ENCODE measurements around the gene RP9. TPM values are rescaled to one million over a fixed set of nuclear protein-coding genes. Genes with fewer than 3 reads are reported as not detected.

Gene RP9
- total and polyA plus RNA-seq, 2 of the 13 experiments (the other 11 are each of a cell fraction or from before 2014, with no cell fraction given), result 14.2 to 18.6 TPM

GRCh38 chr7:33062782-33063443 lies 46.3 kb downstream of the RP9 start (continued):
- TF ChIP-seq ZNF609 (CRISPR knock-in tag; IDR thresholded peaks at IDR 0.05; ENCODE audit: borderline replicate concordance) (no peak), TEF (CRISPR knock-in tag; IDR thresholded peaks at IDR 0.05) (no peak), YEATS2 (CRISPR knock-in tag; IDR thresholded peaks at IDR 0.05; ENCODE audit: borderline replicate concordance) (peak; percentile 70; the same call in 1 of the 2 replicates), MTERF4 (CRISPR knock-in tag; IDR thresholded peaks at IDR 0.05) (no peak), ZFP90 (CRISPR knock-in tag; IDR thresholded peaks at IDR 0.05; ENCODE audit: borderline replicate concordance) (peak; percentile 43; the same call in 1 of the 2 replicates), ZNF335 (CRISPR knock-in tag; IDR thresholded peaks at IDR 0.05) (no peak), HMG20A (CRISPR knock-in tag; IDR thresholded peaks at IDR 0.05; ENCODE audit: borderline replicate concordance) (no peak), ZNF850 (CRISPR knock-in tag; conservative IDR thresholded peaks at IDR 0.05) (no peak), ZNF18 (CRISPR knock-in tag; IDR thresholded peaks at IDR 0.05; ENCODE audit: insufficient replicate concordance) (no peak), ZNF510 (CRISPR knock-in tag; IDR thresholded peaks at IDR 0.05; ENCODE audit: low read depth) (peak; percentile 98), FLYWCH1 (CRISPR knock-in tag; IDR thresholded peaks at IDR 0.05) (no peak), THAP8 (CRISPR knock-in tag; IDR thresholded peaks at IDR 0.05; ENCODE audit: borderline replicate concordance) (peak; percentile 80; the same call in 1 of the 2 replicates), HNRNPK (IDR thresholded peaks at IDR 0.05; ENCODE audit: low read depth, low read length, poor library complexity, severe bottlenecking) (no peak), ZNF431 (CRISPR knock-in tag; IDR thresholded peaks at IDR 0.05; ENCODE audit: borderline replicate concordance, low read depth) (peak; percentile 67; the same call in 1 of the 2 replicates), ESRRA (CRISPR knock-in tag; IDR thresholded peaks at IDR 0.05; ENCODE audit: low read depth) (no peak), TARDBP (CRISPR knock-in tag; IDR thresholded peaks at IDR 0.05) (no peak), ATF5 (CRISPR knock-in tag; IDR thresholded peaks at IDR 0.05; ENCODE audit: low read depth) (0 out of 2 replicates have a peak, but pooled peaks have one; percentile 52), SYNCRIP (IDR thresholded peaks at IDR 0.05; ENCODE audit: insufficient read depth, low read depth, low read length) (no peak)
